CD4-positive, alpha-beta T cell treated with Interleukin-21 for 1 hour (primary cell): ENCODE data around the gene CASP7.
"Not testable (repeated sequence)": the region's sequence is repeated elsewhere in the genome, so short reads cannot be mapped to it uniquely, and the experiment has no call there.

Experiments
- DNase-seq: peaks from one replicate; pipeline ENCODE4 v3.0.0-alpha.2; 2020

Gene CASP7

GRCh38 chr10:113679463-113680189, at the start of gene CASP7:
CASP7 (plus strand) TSS chr10:113679912; CDS start chr10:113697494, 17,582 bp downstream.
- peak; percentile 87 for DNase-seq

- DNase-seq: no peak
Measured at GRCh38 chr10:113630929-113631533, 48.7 kb upstream of the CASP7 start.

GRCh38 chr10:113631684-113632367, 47.9 kb upstream of the CASP7 start:
- no peak for DNase-seq

GRCh38 chr10:113639966-113640365, 39.7 kb upstream of the CASP7 start:
- DNase-seq: no peak

- DNase-seq: no peak
Measured at GRCh38 chr10:113641702-113642101, 38.0 kb upstream of the CASP7 start.

GRCh38 chr10:113643183-113643582, 36.5 kb upstream of the CASP7 start:
- DNase-seq: no peak

- no peak for DNase-seq
Measured at GRCh38 chr10:113644185-113645120, 35.3 kb upstream of the CASP7 start.

- no peak for DNase-seq
Measured at GRCh38 chr10:113646336-113647201, 33.1 kb upstream of the CASP7 start.

GRCh38 chr10:113647812-113648211, 31.9 kb upstream of the CASP7 start:
- DNase-seq: no peak

GRCh38 chr10:113648478-113648877, 31.2 kb upstream of the CASP7 start:
- no peak for DNase-seq

GRCh38 chr10:113650172-113650571, 29.5 kb upstream of the CASP7 start:
- no peak for DNase-seq

GRCh38 chr10:113651021-113651420, 28.7 kb upstream of the CASP7 start:
- DNase-seq: no peak

GRCh38 chr10:113651898-113652297, 27.8 kb upstream of the CASP7 start:
- DNase-seq: no peak

GRCh38 chr10:113652456-113652855, 27.3 kb upstream of the CASP7 start:
- DNase-seq: not testable (repeated sequence)

- no peak for DNase-seq
Measured at GRCh38 chr10:113656896-113657295, 22.8 kb upstream of the CASP7 start.

GRCh38 chr10:113657544-113657943, 22.2 kb upstream of the CASP7 start:
- DNase-seq: no peak

GRCh38 chr10:113661332-113661731, 18.4 kb upstream of the CASP7 start:
- no peak for DNase-seq

- DNase-seq: no peak
Measured at GRCh38 chr10:113663142-113663541, 16.6 kb upstream of the CASP7 start.

- no peak for DNase-seq
Measured at GRCh38 chr10:113663908-113664307, 15.8 kb upstream of the CASP7 start, which contains the start of gene NRAP. NRAP (minus strand) TSS chr10:113664041; CDS start chr10:113663882, 159 bp downstream.

- no peak for DNase-seq
Measured at GRCh38 chr10:113665352-113665751, 14.4 kb upstream of the CASP7 start.

GRCh38 chr10:113665806-113666354, 13.8 kb upstream of the CASP7 start:
- DNase-seq: no peak
